Stimulated activated CD4-positive, alpha-beta T cell treated with anti-CD3 and anti-CD28 coated beads, Interleukin-12 subunit alpha, Interleukin-12 subunit beta, amount 100 ng/mL, for 24 hours (primary cell): ENCODE data around the gene NUDT3.
"Not testable (repeated sequence)": the region's sequence is repeated elsewhere in the genome, so short reads cannot be mapped to it uniquely, and the experiment has no call there.

Experiments
- DNase-seq, 2 experiments: peaks; one replicate each; pipeline ENCODE4 v3.0.0-alpha.2; 2020; ENCODE audit warnings: low read depth in 2 of 2

NUDT3 gene

DNA sequence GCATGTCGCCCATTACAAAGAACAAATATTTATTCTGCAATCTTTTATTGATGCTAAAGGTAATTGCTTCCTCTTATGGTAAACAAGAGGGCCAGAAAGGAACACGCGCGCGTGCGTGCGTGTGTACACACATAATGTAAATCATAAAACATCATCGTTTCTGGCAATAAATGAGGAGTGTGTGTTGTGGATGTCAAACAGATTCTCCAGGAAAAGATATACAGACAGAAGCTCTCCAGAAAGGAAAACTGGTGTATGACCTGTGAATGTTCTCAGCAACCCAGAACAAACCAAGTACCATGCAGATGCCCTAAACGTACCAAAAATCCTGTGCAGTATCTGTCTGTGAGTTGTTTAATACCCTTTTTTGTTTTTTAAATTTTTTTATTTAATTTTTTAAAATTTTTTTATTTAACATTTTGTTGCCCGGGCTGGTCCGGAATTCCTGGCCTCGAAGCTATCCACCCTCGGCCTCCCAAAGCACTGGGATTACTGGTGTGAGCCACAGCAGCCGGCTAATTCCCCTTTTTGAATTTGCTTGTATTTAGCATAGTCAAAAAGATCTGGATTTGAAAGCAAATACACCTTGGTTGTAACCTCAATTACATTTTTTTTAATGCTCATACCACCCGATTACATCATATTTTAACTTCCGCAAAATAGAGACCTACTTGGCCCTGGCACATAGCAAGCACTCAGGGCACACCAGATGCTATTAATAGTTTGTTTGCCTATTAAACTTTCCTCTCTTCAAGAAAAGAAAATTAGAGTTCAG, 909 bp upstream of the NUDT3 start:
- no peak for DNase-seq

DNA sequence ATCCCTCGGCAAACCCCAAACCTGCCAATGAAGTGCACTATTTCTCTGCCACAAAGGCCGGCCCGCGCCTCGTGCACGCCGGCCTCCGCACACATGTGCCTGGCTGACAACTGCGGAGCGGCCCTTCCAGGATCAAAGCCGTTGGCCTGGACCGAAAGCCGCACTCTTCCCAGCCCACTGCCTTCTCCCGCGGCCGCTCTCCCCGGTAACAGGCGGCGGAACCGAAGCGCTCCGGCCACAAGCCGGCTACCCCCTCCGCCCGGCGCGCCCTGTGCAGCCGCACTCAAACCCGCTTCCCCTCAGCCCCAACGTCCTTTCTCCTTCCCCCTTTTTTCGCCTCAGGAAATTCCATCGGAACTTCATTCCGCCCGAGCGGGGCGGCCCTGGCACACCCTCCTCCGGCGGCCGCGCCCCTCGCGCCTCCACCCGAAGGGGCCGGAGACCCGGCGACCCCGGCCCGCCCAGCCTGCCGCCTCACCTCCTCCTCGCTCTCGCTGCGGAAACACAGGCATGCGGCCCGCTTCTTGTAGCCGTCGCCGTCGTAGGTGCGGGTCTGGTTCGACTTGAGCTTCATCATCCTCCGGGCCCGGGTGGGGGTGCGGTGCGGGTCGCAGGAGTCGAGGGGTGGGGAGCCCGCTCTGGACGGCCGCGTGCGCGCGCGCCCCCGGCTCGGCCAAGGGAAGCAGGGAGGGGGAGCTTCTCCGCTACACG, 528 bp downstream of the NUDT3 start:
- peak; percentile 28 to 41 for DNase-seq

DNA sequence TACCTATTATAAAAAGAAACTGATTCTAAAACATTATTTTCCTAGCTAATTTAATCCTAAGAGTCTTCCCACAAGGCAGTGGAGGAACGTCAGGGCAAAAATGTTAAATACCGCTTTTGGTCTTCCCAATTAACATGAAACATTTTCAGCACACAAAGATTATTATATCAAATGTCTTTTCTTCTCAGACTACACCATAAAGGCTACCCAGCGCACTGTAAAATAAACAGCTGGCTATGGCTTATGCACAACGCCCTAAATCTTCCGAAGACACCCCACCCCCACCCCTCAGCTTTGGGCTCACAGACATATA, 1.0 kb downstream of the NUDT3 start:
- no peak for DNase-seq

DNA sequence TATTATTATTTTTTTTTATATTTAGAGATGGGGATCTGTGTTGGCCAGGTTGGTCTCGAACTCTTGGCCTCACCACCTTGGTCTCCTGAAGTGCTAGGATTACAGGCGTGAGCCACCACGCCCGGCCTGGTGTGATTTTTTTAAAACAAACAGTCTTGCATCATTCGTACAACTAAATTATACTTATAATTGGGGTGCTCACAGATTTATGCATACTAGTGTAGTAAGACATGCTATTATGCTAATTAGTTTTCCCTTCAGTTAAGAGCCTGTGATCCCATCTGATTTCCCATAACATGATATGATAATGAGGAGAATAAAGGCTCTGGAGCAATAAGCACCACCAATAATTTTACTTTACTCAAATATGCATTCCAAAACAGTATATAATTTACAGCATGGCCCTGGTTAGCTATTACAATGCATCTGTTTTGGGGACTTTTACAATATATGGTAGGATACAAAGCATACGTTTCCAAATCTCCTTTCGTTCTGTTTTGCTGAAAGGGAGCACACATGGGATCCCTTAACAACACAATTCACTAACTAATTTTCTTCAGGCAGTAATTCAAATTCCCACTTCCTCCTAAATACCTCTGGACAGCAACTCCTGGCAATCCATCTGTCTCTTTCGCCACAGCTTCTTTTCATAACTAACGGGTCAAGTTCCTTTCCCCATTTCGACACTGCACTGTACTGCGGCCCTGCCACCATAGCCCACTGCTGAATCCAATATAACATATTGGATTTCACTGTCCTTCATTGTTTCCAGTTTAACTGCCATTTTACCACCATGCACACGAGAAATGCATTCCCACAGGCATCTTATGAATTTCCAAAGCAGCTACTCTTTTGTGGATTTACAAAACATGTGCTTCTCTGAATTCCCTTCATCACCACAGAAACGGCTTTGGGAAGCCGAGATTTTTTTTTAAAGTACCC, 1.7 kb downstream of the NUDT3 start:
- no peak for DNase-seq

DNA sequence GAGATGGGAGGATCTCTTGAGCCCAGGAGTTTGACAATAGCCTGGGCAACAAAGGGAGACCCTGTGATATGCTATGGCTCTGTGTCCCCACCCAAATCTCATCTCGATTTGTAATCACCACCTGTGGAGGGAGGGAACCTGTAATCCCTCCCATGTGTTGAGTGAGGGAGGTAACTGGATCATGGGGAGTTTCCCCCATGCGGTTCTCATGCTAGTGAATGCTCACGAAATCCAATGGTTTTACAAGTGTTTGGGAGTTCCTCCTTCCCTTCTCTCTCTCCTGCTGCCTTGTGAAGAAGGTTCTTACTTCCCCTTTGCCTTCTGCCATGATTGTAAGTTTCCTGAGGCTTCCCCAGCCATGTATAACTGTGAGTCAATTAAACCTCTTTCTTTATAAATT, 3.4 kb downstream of the NUDT3 start:
- no peak for DNase-seq

DNA sequence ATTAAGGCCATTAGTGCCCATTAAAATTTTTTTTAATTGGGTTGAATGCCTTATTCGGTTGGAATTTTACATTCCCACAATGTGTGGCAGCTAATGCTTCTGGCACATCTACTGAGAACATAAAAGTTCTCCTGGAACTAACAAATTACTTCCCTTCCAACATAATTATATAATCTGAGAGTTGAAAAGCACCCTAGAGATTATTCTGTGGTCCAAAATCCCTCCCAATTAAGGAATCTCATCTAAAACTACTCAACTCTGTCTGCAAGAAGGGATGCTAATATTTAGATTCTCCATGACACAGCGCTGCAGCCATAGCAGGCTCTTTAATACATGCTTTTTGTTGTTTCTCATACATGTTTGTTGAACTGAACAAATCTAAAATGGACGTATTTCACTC, 4.0 kb downstream of the NUDT3 start:
- DNase-seq, result no peak

DNA sequence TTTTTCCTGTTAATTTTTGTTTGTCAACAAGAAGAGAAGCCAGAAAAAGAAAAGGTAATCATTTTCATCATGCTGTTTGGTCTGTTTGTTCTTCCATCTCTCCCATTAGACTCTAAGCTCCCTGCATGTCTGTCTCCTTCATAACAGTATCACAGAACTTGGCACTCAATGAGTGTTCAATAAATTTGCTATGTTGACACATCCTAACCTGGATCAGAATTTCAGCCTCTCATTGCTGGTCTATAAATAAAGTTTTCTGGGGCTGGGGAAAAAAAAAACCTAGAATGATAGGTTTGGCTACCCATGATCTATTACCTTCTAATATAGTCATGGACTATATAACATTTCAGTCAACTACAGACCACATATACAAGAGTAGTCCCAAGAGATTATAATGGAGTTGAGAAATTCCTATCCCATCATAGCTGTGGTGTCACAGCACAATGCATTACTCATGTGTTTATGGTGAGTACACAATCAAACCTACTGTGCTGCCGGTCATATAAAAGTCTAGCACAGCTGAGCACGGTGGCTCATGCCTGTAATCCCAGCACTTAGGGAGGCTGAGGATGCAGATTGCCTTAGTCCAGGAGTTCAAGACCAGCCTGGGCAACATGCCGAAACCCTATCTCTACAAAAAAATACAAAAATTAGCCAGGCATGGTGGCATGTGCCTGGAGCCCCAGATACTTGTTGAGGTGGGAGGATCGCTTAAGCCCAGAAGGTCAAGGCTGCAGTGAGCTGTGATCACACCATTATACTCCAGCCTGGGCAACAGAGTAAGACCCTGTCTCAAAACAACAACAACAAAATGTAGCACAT, 5.9 kb downstream of the NUDT3 start:
- no peak for DNase-seq

DNA sequence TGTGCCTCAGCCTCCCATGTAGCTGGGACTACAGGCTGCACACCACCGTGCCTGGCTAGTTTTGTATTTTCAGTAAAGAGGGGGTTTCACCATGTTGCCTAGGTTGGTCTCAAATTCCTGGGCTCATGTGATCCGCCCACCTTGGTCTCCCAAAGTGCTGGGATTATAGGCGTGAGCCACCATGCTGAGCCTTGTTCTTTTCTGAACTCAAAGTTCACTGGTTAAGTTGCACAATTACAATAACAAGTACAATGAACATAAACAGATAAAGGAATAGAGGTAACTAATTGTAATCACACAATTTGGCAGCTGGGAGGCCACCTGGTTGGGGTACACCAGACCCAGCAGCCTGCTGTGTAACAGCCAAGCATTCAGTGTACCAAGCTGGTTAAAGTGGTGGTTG, 6.7 kb downstream of the NUDT3 start:
- DNase-seq, result no peak

DNA sequence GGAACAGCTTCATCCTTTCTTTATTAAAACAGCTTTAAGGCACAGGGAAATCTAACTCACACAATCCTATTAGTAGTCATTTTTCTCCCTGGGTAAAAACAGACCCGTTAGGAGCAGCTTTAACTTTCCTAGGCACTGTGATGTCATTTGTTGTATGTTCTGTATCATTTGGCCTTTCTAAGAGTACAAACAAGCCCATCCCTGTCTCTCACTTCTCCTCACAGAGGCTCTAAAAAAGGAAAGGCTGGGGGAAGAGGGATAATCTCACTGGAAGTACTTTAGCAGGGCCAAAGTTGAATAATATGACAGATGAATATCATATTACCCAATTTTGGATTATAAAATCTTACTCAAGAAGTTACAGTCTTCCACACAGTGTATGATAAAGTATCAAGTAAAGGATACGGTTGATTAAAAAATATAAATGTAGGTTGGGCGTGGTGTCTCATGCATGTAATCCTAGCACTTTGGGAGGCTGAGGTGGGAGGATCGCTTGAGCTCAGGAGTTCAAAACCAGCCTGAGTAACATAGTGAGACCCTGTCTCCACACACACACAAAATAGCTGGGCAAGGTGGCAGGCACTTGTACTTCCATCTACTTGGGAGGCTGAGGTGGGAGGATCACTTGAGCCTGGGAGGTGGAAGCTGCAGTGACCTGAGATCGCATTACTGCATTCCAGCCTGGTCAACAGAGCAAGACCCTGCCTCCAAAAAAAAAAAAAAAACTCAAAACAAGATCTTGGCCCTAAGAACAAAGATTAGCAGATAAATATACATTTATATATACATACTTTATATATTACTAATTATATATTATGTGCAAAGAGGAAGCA, 7.9 kb downstream of the NUDT3 start:
- no peak for DNase-seq

DNA sequence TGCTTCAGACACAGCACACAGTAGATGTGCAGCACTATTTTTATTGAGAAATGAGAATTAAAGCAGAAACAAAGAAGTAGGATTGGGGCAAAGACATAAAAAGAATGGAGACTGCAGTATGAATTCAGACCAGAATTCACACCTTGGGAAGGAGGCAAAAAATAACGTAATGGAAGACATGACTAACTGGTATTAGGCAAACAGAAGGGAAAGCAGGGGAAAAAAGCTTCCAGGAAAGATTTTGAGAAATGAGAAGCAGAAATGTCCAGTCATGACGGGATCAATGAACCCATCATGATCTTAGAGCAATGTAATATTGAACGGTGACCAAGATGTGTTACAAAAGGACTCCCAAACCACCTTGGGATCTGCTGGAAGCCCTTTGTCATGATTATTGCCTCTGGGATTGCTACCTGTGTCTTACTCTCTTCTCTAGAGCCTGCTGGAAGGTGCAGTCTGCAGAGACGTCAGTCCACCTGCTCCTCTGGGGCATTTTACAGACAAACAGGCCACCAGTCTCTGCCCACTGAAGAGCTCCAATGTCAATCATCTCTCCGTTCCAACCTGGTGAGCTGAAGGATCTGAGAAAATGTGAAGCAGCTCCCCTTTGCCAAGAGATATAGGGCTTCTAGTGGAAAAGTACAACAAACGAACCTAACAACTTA, 8.7 kb downstream of the NUDT3 start:
- no peak for DNase-seq

DNA sequence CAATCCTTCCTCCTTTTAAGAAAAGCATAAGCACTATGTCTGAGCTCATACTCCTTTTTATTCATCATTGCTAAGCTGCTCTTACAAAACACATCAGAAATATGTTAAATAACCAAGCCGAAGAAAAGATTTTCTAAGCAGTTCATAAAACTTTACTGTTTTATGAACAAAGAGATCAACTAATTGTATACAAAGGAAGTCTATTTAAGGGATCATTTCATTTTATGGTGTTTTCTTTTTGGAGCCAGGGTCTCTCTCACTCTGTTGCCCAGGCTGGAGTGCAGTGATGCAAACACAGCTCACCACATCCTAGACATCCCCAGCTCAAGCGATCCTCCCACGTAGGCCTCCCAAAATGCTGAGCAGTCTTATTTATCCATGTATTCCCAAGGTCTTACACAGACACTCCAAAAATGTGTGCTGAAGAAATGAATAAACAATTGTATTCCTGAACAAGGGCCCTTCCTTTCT, 9.3 kb downstream of the NUDT3 start:
- DNase-seq, result no peak

DNA sequence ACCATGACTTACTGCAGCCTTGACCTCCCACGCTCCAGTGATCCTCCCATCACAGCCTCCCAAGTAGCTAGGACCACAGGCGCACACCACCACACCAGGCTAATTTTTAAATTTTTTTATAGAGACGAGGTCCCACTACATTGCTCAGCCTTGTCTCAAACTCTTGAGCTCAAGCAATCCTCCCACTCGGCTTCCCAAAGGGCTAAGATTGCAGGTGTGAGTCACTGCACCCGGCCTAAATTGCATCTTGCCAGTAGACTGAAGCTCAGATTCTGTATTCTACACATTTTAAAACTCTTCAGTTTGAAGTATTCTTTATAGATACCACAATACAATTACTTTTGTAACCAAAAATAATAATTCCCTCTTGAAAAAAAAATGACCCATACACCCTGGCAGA, 11.4 kb downstream of the NUDT3 start:
- DNase-seq, result no peak

DNA sequence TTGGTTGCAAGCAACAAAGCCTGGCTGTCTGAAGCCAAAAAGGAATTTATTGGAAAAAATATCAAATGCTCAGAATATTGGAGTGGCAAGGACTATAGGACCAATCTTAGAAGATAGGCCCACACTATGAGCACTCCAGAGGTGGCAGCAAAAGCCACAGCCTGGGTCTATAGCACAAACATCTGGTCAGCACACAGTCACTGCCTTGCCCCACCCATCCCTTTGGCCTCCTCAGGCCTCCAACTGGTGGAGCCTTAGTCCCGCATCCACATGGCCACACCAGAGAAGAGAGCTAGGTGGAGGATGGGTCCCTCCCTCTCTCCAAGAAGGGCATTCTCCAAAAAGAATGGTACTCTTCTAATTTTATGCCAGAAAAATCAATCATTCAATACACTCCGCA, 14.0 kb downstream of the NUDT3 start:
- DNase-seq, result no peak

DNA sequence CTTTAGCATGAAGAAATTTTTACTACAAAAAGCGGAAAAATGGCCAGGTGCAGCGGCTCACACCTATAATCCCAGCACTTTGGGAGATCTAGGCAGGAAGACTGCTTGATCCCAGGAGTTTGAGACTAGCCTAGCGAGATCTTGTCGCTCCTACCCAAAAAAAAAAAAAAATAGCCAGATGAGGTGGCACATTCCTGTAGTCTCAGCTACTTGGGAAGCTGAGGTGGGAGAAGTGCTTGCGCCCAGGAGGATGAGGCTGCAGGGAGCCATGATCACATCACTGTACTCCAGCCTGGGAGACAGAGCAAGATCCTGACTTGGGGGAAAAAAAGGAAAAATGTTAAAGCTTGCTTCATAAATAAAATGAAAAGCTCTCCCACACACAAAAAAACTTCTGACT, 14.5 kb downstream of the NUDT3 start:
- DNase-seq, result no peak

DNA sequence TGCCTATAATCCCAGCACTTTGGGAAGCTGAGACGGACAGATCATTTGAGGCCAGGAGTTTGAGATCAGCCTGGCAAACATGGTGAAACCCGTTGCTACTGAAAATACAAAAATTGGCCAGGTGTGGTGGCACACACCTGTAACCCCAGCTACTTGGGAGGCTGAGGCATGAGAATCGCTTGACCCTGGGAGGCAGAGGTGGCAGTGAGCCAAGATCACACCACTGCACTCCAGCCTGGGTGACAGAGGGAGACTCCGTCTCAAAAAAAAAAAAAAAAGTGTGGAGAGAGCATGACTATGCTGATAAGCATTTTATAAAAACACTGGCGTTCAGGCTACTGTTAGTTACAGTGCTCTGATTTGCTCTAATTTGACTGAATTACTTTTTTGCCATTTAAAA, 14.9 kb downstream of the NUDT3 start:
- DNase-seq, result not testable (repeated sequence)

DNA sequence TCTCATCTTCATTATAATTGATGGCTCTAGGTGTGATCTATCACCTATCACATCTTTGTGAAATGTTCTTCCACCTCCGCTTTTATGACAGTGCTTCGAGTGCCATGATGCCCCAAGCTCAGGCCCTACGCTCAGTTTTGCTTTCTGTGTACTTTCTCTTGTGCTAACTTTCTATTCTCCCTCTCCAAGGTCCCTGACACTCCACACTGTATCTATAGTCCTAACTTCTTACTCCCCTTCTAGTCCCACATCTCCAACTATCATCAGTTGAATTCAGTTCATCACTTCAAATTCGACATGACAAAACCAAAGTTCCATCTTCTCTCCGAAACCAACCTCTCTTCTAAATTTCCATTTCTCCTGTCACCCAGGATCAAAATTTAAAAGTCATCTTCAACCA, 16.6 kb downstream of the NUDT3 start:
- no peak for DNase-seq

DNA sequence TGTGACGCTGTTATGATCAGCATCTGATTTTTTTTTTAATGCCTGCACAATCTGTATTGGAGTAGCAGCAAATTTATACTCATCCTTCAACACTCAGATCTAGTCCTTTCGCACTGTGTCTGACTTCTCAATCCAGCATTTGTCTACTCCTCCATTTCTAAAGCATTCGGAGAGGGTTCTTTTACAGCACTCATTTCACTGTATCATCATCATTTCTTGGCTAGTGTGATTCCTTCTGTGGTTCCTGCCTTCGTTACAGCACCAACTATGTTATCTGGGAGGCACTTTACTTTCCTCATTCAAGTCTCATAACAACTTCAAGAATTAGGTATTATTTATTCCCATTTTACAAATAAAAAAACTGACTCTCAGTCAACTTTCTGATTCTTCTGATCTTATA, 18.0 kb downstream of the NUDT3 start:
- DNase-seq, result no peak

DNA sequence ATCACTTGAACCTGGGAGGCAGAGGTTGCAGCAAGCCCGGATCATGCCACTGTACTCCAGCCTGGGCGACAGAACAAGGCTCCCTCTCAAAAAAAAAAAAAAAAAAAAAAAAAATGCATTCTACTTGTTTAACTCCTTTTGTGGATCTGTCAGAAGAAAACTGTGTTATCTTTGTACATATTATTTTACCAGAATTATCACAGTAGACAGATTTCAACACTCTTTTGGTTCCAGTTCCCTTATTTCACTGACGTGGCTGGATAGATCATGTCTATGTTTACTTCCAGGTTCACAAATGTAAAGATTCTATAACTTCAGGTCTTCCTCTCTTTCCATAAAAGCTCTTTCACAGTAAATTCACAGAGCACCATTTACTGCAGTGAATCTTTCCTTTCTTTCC, 18.4 kb downstream of the NUDT3 start:
- DNase-seq, result no peak

DNA sequence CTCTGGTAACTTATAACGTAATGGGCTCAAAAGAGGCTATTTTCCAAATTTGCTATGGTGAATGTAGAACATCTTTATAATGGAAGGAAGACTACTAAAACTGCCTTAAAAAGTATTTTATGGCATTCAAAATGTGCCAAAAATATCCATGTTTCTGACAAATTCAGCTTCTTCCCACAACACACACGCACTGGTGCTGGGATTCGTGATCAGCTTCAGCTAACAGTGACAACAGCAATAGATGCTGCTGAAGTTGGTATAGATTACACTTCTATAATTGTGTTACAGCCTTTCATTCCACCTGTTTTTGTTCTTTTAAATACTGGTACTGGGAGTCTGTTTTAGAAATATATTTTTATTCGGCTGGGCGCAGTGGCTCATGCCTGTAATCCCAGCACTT, 19.0 kb downstream of the NUDT3 start:
- DNase-seq, result no peak

DNA sequence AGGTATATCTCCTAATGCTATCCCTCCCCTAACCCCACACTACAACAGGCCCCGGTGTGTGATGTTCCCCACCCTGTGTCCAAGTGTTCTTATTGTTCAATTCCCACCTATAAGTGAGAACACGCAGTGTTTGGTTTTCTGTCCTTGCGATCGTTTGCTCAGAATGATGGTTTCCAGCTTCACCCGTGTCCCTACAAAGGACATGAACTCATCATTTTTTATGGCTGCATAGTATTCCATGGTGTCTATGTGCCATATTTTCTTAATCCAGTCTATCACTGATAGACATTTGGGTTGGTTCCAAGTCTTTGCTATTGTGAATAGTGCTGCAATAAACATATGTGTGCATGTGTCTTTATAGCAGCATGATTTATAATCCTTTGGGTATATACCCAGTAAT, 20.6 kb downstream of the NUDT3 start:
- not testable (repeated sequence) for DNase-seq
